ENCODE data around the gene CNTNAP2. TPM values are rescaled to one million over a fixed set of nuclear protein-coding genes. Genes with fewer than 3 reads are reported as not detected.

Gene CNTNAP2
- total and polyA plus RNA-seq, 2 of the 8 experiments (the other 6 are each of a cell fraction or from before 2014, with no cell fraction given), result 27.9 to 71.0 TPM

DNA sequence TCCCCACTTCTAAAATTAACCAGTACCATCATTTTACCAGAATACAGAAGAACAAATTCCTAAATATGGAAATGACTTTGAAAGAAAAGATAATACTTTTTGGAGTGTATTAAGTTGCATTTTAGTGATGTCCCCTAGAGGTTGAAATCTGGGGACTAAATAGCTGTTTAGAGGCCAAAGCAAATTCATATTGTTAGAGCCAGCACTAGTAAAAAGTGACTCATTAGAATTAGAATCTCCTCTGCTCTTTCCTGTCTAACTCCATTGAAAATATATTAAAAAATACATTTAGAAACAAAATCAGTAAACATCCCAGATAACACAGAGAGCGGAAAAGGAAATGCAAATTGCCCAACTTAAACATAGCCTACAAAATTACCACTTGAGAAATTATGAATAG lies 1284.3 kb downstream of the CNTNAP2 start (continued):
- TF ChIP-seq, protein P1, sequence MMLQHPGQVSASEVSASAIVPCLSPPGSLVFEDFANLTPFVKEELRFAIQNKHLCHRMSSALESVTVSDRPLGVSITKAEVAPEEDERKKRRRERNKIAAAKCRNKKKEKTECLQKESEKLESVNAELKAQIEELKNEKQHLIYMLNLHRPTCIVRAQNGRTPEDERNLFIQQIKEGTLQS (IDR thresholded peaks at IDR 0.05; ENCODE audit: insufficient read depth, low read depth, low read length), result no peak
